C4-2B (cell line): ENCODE measurements around the gene DPF3.

Experiments used
- ZFX ChIP-seq: fragments of 450-650 bp; IDR thresholded peaks from 2 replicates; pipeline ENCODE4 v1.6.1; 2017
- TF ChIP-seq, protein P1 (sequence below): fragments of 450-650 bp; conservative IDR thresholded peaks from 2 replicates; pipeline ENCODE4 v1.5.1; 2017; ENCODE audit warnings: mild to moderate bottlenecking

DNA sequence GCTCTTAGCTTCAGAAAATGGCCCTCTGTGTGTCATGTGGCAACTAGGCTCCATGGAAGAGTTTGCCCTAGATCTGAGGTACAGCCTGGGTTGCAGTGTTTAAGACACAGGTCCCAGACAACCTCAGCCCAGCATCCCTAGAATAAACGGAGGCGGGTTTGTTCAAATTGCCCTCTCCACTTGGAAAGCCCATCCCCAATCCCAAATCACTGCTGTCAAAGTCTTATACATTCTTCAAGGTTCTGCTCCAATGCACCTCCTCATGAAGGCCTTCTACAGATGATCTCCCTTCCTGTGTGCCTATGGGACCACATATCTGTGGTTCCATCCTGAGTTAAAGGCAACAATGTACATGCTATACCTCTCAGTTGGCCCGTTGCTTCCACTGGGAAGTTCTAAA lies 289.8 kb downstream of the DPF3 start:
- TF ChIP-seq, protein P1, sequence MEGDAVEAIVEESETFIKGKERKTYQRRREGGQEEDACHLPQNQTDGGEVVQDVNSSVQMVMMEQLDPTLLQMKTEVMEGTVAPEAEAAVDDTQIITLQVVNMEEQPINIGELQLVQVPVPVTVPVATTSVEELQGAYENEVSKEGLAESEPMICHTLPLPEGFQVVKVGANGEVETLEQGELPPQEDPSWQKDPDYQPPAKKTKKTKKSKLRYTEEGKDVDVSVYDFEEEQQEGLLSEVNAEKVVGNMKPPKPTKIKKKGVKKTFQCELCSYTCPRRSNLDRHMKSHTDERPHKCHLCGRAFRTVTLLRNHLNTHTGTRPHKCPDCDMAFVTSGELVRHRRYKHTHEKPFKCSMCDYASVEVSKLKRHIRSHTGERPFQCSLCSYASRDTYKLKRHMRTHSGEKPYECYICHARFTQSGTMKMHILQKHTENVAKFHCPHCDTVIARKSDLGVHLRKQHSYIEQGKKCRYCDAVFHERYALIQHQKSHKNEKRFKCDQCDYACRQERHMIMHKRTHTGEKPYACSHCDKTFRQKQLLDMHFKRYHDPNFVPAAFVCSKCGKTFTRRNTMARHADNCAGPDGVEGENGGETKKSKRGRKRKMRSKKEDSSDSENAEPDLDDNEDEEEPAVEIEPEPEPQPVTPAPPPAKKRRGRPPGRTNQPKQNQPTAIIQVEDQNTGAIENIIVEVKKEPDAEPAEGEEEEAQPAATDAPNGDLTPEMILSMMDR, result no peak
- no peak for TF ChIP-seq ZFX
